IMR-90 (cell line): Measurements from ENCODE around the gene PLEKHG5. TPM values are rescaled to one million over a fixed set of nuclear protein-coding genes. Genes with fewer than 3 reads are reported as not detected.

Experiments used
- ATAC-seq: fragments of 200-7000 bp; cut with Tn5 transposase; 2 replicates; pipeline ENCODE4 v1.9.1; 2020; ENCODE audit warnings: low read depth, mild to moderate bottlenecking, moderate library complexity
- BruUV-seq: library from RNA; stranded (reverse); fragments of 400-500 nt; replicated peaks from 2 replicates; lab custom pipeline; 2021; lab: Mats Ljungman, UMichigan
- CTCF ChIA-PET: fragments of 300-600 bp; formaldehyde crosslinking; extraction: SDS; loops from one replicate; lab custom pipeline; 2021; ENCODE audit warnings: antibody characterized with exemption; lab: Yijun Ruan, JAX
- POLR2A ChIA-PET: fragments of 300-600 bp; sonication (Branson Sonifier 250); formaldehyde crosslinking; loops from one replicate; lab custom pipeline; 2022; ENCODE audit warnings: antibody characterized with exemption; ENCODE audit not compliant: unreplicated experiment; lab: Charles Lee
- DNase-seq: peaks from one replicate; pipeline ENCODE4 v3.0.0; 2013
- H2AFZ ChIP-seq: replicated peaks from 2 replicates; pipeline ENCODE3; 2013; ENCODE audit warnings: low read length, mild to moderate bottlenecking; ENCODE audit not compliant: poor library complexity
- H2AK5ac ChIP-seq: 2 replicates; pipeline ENCODE4 v1.6.1; 2013; ENCODE audit warnings: low read depth, low read length, inconsistent platforms
- H2AK9ac ChIP-seq: replicated peaks from 2 replicates; pipeline ENCODE3; 2013; ENCODE audit warnings: mild to moderate bottlenecking, low read depth, low read length, moderate library complexity; ENCODE audit not compliant: poor library complexity
- H2BK120ac ChIP-seq: 2 replicates; pipeline ENCODE4 v1.6.1; 2013; ENCODE audit warnings: low read depth, low read length, inconsistent platforms
- H2BK15ac ChIP-seq: 3 replicates; pipeline ENCODE4 v1.6.1; 2013; ENCODE audit warnings: low read depth, low read length, inconsistent platforms
- H2BK20ac ChIP-seq: 2 replicates; pipeline ENCODE4 v1.6.1; 2013; ENCODE audit warnings: low read depth, mild to moderate bottlenecking, inconsistent platforms, low read length, moderate library complexity
- H2BK5ac ChIP-seq: 2 replicates; pipeline ENCODE4 v1.6.1; 2013; ENCODE audit warnings: mild to moderate bottlenecking, low read depth, low read length, inconsistent platforms; ENCODE audit not compliant: poor library complexity, severe bottlenecking
- H3K14ac ChIP-seq: replicated peaks from 2 replicates; pipeline ENCODE4 v1.6.1; 2013; ENCODE audit warnings: low read depth, low read length, inconsistent platforms
- H3K18ac ChIP-seq: 2 replicates; pipeline ENCODE4 v1.6.1; 2013; ENCODE audit warnings: low read depth, low read length, control low read depth
- H3K23ac ChIP-seq: 2 replicates; pipeline ENCODE4 v1.6.1; 2013; ENCODE audit warnings: low read depth, low read length, inconsistent platforms
- H3K27ac ChIP-seq: 2 replicates; pipeline ENCODE4 v1.5.1; 2013; ENCODE audit warnings: mild to moderate bottlenecking, control low read depth, low read length; ENCODE audit not compliant: insufficient read depth
- H3K27me3 ChIP-seq: 2 replicates; pipeline ENCODE4 v1.6.1; 2013; ENCODE audit warnings: low read length; ENCODE audit not compliant: control insufficient read depth, insufficient read depth
- H3K36me3 ChIP-seq: 2 replicates; pipeline ENCODE4 v1.6.1; 2013; ENCODE audit warnings: low read length, mixed read lengths; ENCODE audit not compliant: control insufficient read depth, insufficient read depth
- H3K4ac ChIP-seq: 2 replicates; pipeline ENCODE4 v1.6.1; 2013; ENCODE audit warnings: low read depth, low read length, inconsistent platforms
- H3K4me1 ChIP-seq: 2 replicates; pipeline ENCODE4 v1.6.1; 2013; ENCODE audit warnings: low read length, mixed read lengths; ENCODE audit not compliant: control insufficient read depth, insufficient read depth
- H3K4me2 ChIP-seq: 2 replicates; pipeline ENCODE4 v1.6.1; 2013; ENCODE audit warnings: low read depth, mild to moderate bottlenecking, control low read depth, low read length, moderate library complexity
- H3K4me3 ChIP-seq: 2 replicates; pipeline ENCODE4 v1.5.1; 2013; ENCODE audit warnings: low read depth, mild to moderate bottlenecking, control low read depth, low read length, moderate library complexity; ENCODE audit not compliant: insufficient read depth
- H3K56ac ChIP-seq: 2 replicates; pipeline ENCODE4 v1.6.1; 2013; ENCODE audit warnings: low read length, inconsistent platforms; ENCODE audit not compliant: insufficient read depth; ENCODE audit errors: extremely low read depth
- H3K79me1 ChIP-seq, 2 experiments: 2 replicates each; pipeline ENCODE4 v1.6.1; 2013; ENCODE audit warnings: low read length in 2 of 2, inconsistent platforms in 1 of 2, low read depth in 1 of 2
- H3K9ac ChIP-seq: 2 replicates; pipeline ENCODE4 v1.6.1; 2013; ENCODE audit warnings: low read depth, low read length, control low read depth
- H3K9me1 ChIP-seq: 2 replicates; pipeline ENCODE4 v1.6.1; 2013; ENCODE audit warnings: low read length, inconsistent platforms; ENCODE audit not compliant: insufficient read depth
- H3K9me3 ChIP-seq: 2 replicates; pipeline ENCODE4 v1.6.1; 2013; ENCODE audit warnings: low read length; ENCODE audit not compliant: control insufficient read depth, insufficient read depth
- H4K20me1 ChIP-seq: 2 replicates; pipeline ENCODE4 v1.6.1; 2013; ENCODE audit warnings: low read length, inconsistent platforms; ENCODE audit not compliant: insufficient read depth
- H4K5ac ChIP-seq: 2 replicates; pipeline ENCODE4 v1.6.1; 2013; ENCODE audit warnings: mild to moderate bottlenecking, low read depth, low read length, control low read depth
- H4K8ac ChIP-seq, 2 experiments: 2 replicates each; pipeline ENCODE4 v1.6.1; 2013; ENCODE audit warnings: low read depth in 2 of 2, low read length in 2 of 2, control low read depth in 1 of 2, inconsistent platforms in 1 of 2
- H4K91ac ChIP-seq: 2 replicates; pipeline ENCODE4 v1.6.1; 2013; ENCODE audit warnings: low read depth, low read length, inconsistent platforms; ENCODE audit not compliant: insufficient read depth
- MXI1 ChIP-seq: IDR thresholded peaks from 2 replicates; pipeline ENCODE4 v1.6.1; 2012; ENCODE audit warnings: low read depth, mild to moderate bottlenecking, low read length, moderate library complexity, borderline replicate concordance
- RAD21 ChIP-seq: IDR thresholded peaks from 2 replicates; pipeline ENCODE4 v1.6.1; 2012; ENCODE audit warnings: low read length, improper control_type of control experiment
- RFX5 ChIP-seq: IDR thresholded peaks from 2 replicates; pipeline ENCODE4 v1.8.0; 2012; ENCODE audit warnings: low read depth, mild to moderate bottlenecking, low read length, moderate library complexity
- SMC3 ChIP-seq: fragments of 150-350 bp; IDR thresholded peaks from 2 replicates; pipeline ENCODE4 v1.6.1; 2016; ENCODE audit warnings: low read depth, mild to moderate bottlenecking, antibody characterized with exemption, low read length, moderate library complexity
- WGBS, 2 experiments: methylation state at CpG; one replicate each; pipeline versions ENCODE4 v1.1.5 to v1.1.7; 2013; ENCODE audit warnings: missing lambda C conversion rate in 2 of 2; ENCODE audit not compliant: insufficient read length in 1 of 2; ENCODE audit errors: extremely low coverage in 2 of 2; 5-methylcytosine and 5-hydroxymethylcytosine counted together
- dilution Hi-C: fragments of 300-500 bp; cut with HindIII; formaldehyde crosslinking; loops from one replicate; pipeline ENCODE4 v1.14.3; 2018; ENCODE audit warnings: low sequenced_read_pairs; ENCODE audit not compliant: unreplicated experiment
- in situ Hi-C: fragments of 300-500 bp; cut with MboI; formaldehyde crosslinking; loops from 3 replicates; pipeline ENCODE4 v1.14.3; 2019; ENCODE audit warnings: low sequenced_read_pairs, inconsistent platforms, mixed read lengths
- intact Hi-C: fragments of 100-400 bp; cut with micrococcal nuclease; formaldehyde crosslinking; loops from 2 replicates; pipeline ENCODE4 v1.10.0; 2022
- polyA plus RNA-seq, 3 experiments: library from polyadenylated mRNA; depleted of rRNA; stranded (reverse); fragments of >200 nt; gene quantifications; 2 replicates each; pipeline ENCODE4 v1.2.3, GENCODE V29; 2012; ENCODE audit warnings: low replicate concordance in 1 of 3
- total RNA-seq: library from RNA; depleted of rRNA; stranded (reverse); fragments of >200 nt; gene quantifications from 2 replicates; pipeline ENCODE4 v1.2.3, GENCODE V29; 2012
- TF ChIP-seq, protein P1 (sequence below): conservative IDR thresholded peaks from 2 replicates; pipeline ENCODE4 v1.5.1; 2012; ENCODE audit warnings: mild to moderate bottlenecking, low read depth, low read length, improper control_type of control experiment

PLEKHG5 gene
- total and polyA plus RNA-seq, 2 of the 4 experiments (the other 2 are of a cell fraction), result 4.8 to 11.6 TPM

DNA sequence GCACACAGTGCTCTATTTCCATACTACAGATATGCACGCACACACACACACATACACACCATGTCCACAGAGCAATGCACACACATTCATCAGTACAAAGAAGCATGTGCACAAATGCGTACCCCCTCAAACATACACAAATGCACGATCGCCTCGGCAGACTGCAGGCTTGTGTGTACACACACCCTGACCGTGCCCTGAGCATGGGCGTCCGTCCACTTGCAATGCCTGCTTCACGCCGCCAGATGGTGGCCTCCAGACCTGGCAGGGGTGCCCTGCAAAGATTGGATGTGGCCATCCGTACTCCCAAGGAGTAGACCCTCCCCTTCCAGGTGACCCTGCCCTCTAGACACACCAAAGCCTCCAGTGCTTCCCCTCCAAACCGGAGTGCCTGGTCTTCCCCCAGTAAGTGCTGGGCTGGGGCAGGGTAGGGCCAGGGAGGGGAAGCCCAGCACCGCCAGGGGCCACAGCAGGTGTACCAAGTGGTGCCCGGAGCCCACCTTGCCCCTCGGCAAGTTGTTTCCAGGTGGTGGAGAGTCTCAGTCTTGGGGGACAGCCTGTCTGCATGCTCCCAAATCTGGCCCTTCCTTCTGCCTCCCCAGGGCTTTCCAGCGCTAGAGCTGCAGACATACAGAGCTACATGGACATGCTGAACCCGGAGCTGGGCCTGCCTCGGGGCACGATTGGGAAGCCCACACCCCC lies 46.3 kb downstream of the PLEKHG5 start:
- Histone ChIP-seq H3K9ac (no peak overlapping the region), H2BK20ac (no peak overlapping the region), H3K4me1 (peaks cover 1% of the 10 kb centered on the region; the same call in 1 of the 2 replicates), H3K27ac (no peak overlapping the region), H4K5ac (no peak overlapping the region), H4K91ac (no peak overlapping the region), H4K20me1 (no peaks in the 10 kb centered on the region), H2BK120ac (no peak overlapping the region), H3K14ac (no peak overlapping the region), H3K18ac (no peak overlapping the region), H3K9me3 (no peaks in the 10 kb centered on the region), H3K27me3 (peaks cover 66% of the 10 kb centered on the region), H2AK9ac (no peak overlapping the region), H3K36me3 (no peaks in the 10 kb centered on the region), H2AK5ac (no peak overlapping the region), H3K56ac (no peak overlapping the region), H4K8ac (no peak overlapping the region), H3K4ac (no peak overlapping the region), H3K79me1 (no peaks in the 10 kb centered on the region), H3K9me1 (no peaks in the 10 kb centered on the region; the same call in 1 of the 2 replicates), H2BK5ac (no peak overlapping the region), H3K4me3 (no peak overlapping the region), H3K4me2 (no peak overlapping the region), H2BK15ac (no peak overlapping the region), H3K23ac (no peak overlapping the region), H2AFZ (no peak overlapping the region)
- POLR2A ChIA-PET, result no interaction called here
- BruUV-seq, result no TSS peak
- CTCF ChIA-PET, result no interaction called here
- in situ Hi-C loops (no loop called here), dilution Hi-C loops (no loop called here), intact Hi-C loops (no loop called here)
- ATAC-seq (peak; percentile 54), DNase-seq (peak; percentile 15)
- TF ChIP-seq SMC3 (peak; percentile 43), MXI1 (no peak), RFX5 (no peak), RAD21 (peak; percentile 38)
- TF ChIP-seq, protein P1, sequence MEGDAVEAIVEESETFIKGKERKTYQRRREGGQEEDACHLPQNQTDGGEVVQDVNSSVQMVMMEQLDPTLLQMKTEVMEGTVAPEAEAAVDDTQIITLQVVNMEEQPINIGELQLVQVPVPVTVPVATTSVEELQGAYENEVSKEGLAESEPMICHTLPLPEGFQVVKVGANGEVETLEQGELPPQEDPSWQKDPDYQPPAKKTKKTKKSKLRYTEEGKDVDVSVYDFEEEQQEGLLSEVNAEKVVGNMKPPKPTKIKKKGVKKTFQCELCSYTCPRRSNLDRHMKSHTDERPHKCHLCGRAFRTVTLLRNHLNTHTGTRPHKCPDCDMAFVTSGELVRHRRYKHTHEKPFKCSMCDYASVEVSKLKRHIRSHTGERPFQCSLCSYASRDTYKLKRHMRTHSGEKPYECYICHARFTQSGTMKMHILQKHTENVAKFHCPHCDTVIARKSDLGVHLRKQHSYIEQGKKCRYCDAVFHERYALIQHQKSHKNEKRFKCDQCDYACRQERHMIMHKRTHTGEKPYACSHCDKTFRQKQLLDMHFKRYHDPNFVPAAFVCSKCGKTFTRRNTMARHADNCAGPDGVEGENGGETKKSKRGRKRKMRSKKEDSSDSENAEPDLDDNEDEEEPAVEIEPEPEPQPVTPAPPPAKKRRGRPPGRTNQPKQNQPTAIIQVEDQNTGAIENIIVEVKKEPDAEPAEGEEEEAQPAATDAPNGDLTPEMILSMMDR, result peak; percentile 50
- WGBS, 2 experiments, result 75% methylated on average over 2 of the region's 19 CpGs; no CpG with 5 or more reads in 1 of the 2 experiments
